Activated naive CD8-positive, alpha-beta T cell treated with anti-CD3 and anti-CD28 coated beads, Interleukin-2, amount 10 ng/mL, durations not matched to agents 7 days and 5 days (primary cell): Measurements from ENCODE around the gene NR2F6. TPM values are rescaled to one million over a fixed set of nuclear protein-coding genes. Genes with fewer than 3 reads are reported as not detected.
"Not testable (repeated sequence)": the region's sequence is repeated elsewhere in the genome, so short reads cannot be mapped to it uniquely, and the experiment has no call there.

Source experiments
- ATAC-seq: fragments of 150-1000 bp; cut with Tn5 transposase; one replicate; pipeline ENCODE4 v1.10.0; 2021; ENCODE audit warnings: low read depth, moderate library complexity
- POLR2A ChIA-PET: fragments of 350-600 bp; sonication (Branson Sonifier 250); formaldehyde crosslinking; loops from one replicate; lab custom pipeline; 2021; ENCODE audit warnings: antibody characterized with exemption; lab: Charles Lee
- DNase-seq: peaks from one replicate; pipeline ENCODE4 v3.0.0; 2021
- H3K27ac Mint-ChIP-seq: one replicate; pipeline ENCODE4 v1.8.0; 2022; ENCODE audit warnings: mild to moderate bottlenecking, mixed read lengths
- H3K27me3 Mint-ChIP-seq: one replicate; pipeline ENCODE4 v1.8.0; 2022; ENCODE audit warnings: mild to moderate bottlenecking, moderate library complexity, mixed read lengths
- H3K36me3 Mint-ChIP-seq: one replicate; pipeline ENCODE4 v1.8.0; 2021; ENCODE audit warnings: mild to moderate bottlenecking, mixed read lengths
- H3K4me1 Mint-ChIP-seq: one replicate; pipeline ENCODE4 v1.8.0; 2021; ENCODE audit warnings: mixed read lengths
- H3K4me3 Mint-ChIP-seq: one replicate; pipeline ENCODE4 v1.8.0; 2022; ENCODE audit warnings: mild to moderate bottlenecking, moderate library complexity, mixed read lengths
- H3K9me3 Mint-ChIP-seq: one replicate; pipeline ENCODE4 v1.8.0; 2021; ENCODE audit warnings: mixed read lengths
- total RNA-seq, 2 experiments: library from RNA; stranded (reverse); gene quantifications; one replicate each; pipeline ENCODE4 v1.2.3, GENCODE V29; 2021

NR2F6 gene
- total RNA-seq, 2 experiments from 2014 or later = 2.3 to 3.0 TPM

- DNase-seq (no peak), ATAC-seq (no peak)
- POLR2A ChIA-PET = interaction anchor here (0.8 kb wide), 2 partner anchors 15 to 54 kb away, joined by 3 read pairs; partner anchors contain the start of genes OCEL1 and USHBP1
- Mint-ChIP-seq H3K9me3 (no peaks in the 10 kb centered on the region), H3K4me1 (peaks cover 10% of the 10 kb centered on the region), H3K36me3 (peaks cover 11% of the 10 kb centered on the region), H3K27ac (no peak overlapping the region), H3K27me3 (no peaks in the 10 kb centered on the region), H3K4me3 (no peak overlapping the region)
Observed at GRCh38 chr19:17279436-17279835, 33.7 kb upstream of the NR2F6 start.

GRCh38 chr19:17275441-17276175, 29.9 kb upstream of the NR2F6 start:
- Mint-ChIP-seq H3K4me1 (peaks cover 2% of the 10 kb centered on the region), H3K36me3 (peaks cover 16% of the 10 kb centered on the region), H3K4me3 (no peak overlapping the region), H3K9me3 (no peaks in the 10 kb centered on the region), H3K27ac (no peak overlapping the region), H3K27me3 (no peaks in the 10 kb centered on the region)
- no peak for DNase-seq
- no peak for ATAC-seq
- POLR2A ChIA-PET = no interaction called here

GRCh38 chr19:17274892-17275291, 29.2 kb upstream of the NR2F6 start:
- H3K9me3 Mint-ChIP-seq, H3K4me3 Mint-ChIP-seq, DNase-seq, H3K4me1 Mint-ChIP-seq, ATAC-seq, H3K27ac Mint-ChIP-seq, POLR2A ChIA-PET, H3K27me3 Mint-ChIP-seq: not testable (repeated sequence)
- peaks cover 19% of the 10 kb centered on the region for H3K36me3 Mint-ChIP-seq

GRCh38 chr19:17268754-17269153, 23.0 kb upstream of the NR2F6 start:
- POLR2A ChIA-PET = interaction anchor here (0.7 kb wide), 1 partner anchor 217 kb away, joined by 9 read pairs; no protein-coding TSS in a partner anchor
- Mint-ChIP-seq H3K9me3 (no peaks in the 10 kb centered on the region), H3K27me3 (no peaks in the 10 kb centered on the region), H3K36me3 (peaks cover 11% of the 10 kb centered on the region), H3K27ac (no peak overlapping the region), H3K4me3 (peak overlapping the region; percentile 89), H3K4me1 (peaks cover 20% of the 10 kb centered on the region)
- ATAC-seq = no peak
- DNase-seq = no peak

DNA sequence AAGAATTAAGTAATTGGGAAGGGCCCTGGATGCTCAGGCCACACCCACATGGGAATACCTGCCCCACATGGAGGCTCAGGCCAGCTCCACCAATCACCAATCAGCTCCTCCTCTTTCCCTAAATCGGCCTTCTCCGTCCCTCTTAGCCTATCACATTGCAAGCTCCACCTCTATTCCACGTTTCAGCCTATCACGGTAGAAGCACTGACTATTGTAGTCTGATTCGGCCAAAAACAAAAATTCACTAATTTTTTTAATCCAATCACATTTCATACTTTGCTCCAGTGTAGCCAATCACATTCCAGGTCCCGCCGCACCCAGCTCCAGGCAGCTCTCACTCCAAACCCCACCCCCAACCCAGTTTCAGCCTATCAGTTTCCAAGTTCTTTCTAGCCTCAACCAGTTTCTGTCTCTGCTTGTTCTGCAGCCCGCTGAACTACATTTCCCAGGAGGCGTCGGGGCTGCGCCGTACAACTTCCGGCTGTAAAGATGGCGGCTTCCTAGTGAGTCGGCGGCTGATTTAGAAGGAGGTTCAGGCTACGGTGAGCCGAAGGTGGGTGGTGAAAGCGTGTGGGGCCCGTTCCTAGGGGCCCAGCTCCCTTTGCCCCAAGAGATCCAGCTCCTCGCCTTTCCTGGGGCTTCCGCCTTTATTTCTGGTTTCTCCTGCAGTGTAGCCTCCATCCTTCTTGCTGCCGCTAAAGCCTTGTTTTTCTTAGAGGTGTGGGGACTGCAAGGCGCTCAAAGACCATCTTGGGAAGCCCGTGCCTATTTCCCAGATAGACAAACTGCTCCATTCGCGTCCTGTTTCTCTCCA, 21.5 kb upstream of the NR2F6 start, which contains the start of gene BABAM1:
BABAM1 (plus strand) TSS at position 469 of the 814 bp plus-strand sequence. CDS start 1,364 bp downstream, outside the sequence.
- peaks cover 11% of the 10 kb centered on the region for H3K36me3 Mint-ChIP-seq
- no peaks in the 10 kb centered on the region for H3K27me3 Mint-ChIP-seq
- peaks cover 20% of the 10 kb centered on the region for H3K4me1 Mint-ChIP-seq
- peak within 1 kb of the TSS; percentile 72 for H3K27ac Mint-ChIP-seq
- DNase-seq (peak; percentile 84), ATAC-seq (peak; percentile 96)
- H3K9me3 Mint-ChIP-seq = no peaks in the 10 kb centered on the region
- H3K4me3 Mint-ChIP-seq = peak within 1 kb of the TSS; percentile 89
- POLR2A ChIA-PET = interaction anchor here (0.6 to 1.4 kb wide), 11 partner anchors 8 to 425 kb away, joined by 3 to 4 read pairs (median 3); partner anchors contain the start of genes DDA1 and USE1

DNA sequence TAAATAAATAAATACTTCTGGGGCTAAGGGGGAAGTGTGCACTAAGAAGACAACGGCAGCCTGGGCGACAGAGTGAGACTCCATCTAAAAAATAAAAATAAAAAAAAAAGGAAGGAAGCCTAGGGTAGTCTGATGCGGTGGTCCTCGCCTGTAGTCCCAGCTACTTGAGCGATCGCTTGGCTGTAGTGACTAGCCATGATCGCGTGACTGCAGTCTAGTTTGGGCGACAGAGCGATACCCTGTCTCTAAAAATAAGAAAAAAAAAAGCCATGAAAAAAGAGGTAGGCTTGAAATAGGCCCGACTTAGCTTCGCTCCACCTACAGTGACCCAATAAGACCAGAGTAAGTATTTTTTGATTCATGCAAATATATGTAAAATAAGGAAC, 20.9 kb upstream of the NR2F6 start:
- H3K36me3 Mint-ChIP-seq = peaks cover 7% of the 10 kb centered on the region
- H3K4me3 Mint-ChIP-seq = peak overlapping the region; percentile 89
- peak overlapping the region; percentile 72 for H3K27ac Mint-ChIP-seq
- H3K4me1 Mint-ChIP-seq = peaks cover 20% of the 10 kb centered on the region
- no peak for ATAC-seq
- DNase-seq = no peak
- no peaks in the 10 kb centered on the region for H3K27me3 Mint-ChIP-seq
- H3K9me3 Mint-ChIP-seq = no peaks in the 10 kb centered on the region
- POLR2A ChIA-PET = interaction anchor here (0.6 to 1.4 kb wide), 8 partner anchors 9 to 424 kb away, joined by 3 to 4 read pairs (median 4); partner anchors contain the start of genes DDA1 and USE1

GRCh38 chr19:17266026-17266425, 20.3 kb upstream of the NR2F6 start:
- DNase-seq = no peak
- Mint-ChIP-seq H3K4me1 (peaks cover 20% of the 10 kb centered on the region), H3K27ac (no peak overlapping the region), H3K36me3 (peaks cover 3% of the 10 kb centered on the region), H3K9me3 (no peaks in the 10 kb centered on the region), H3K4me3 (no peak overlapping the region), H3K27me3 (no peaks in the 10 kb centered on the region)
- POLR2A ChIA-PET = interaction anchor here (1.4 kb wide), 1 partner anchor 43 kb away, joined by 4 read pairs; the partner anchor contains the start of gene DDA1
- ATAC-seq = no peak

GRCh38 chr19:17264641-17264979, 18.9 kb upstream of the NR2F6 start, which contains the start of gene USHBP1:
Gene USHBP1, minus strand, starts transcription at chr19:17264745. Its CDS starts 446 bp downstream, at chr19:17264299.
- POLR2A ChIA-PET = interaction anchor here (1.1 to 1.4 kb wide), 2 partner anchors 15 to 28 kb away, joined by 3 read pairs; no protein-coding TSS in a partner anchor
- Mint-ChIP-seq H3K4me3 (no peak within 1 kb of the TSS), H3K4me1 (peaks cover 24% of the 10 kb centered on the region), H3K36me3 (no peaks in the 10 kb centered on the region), H3K27me3 (no peaks in the 10 kb centered on the region), H3K27ac (peak within 1 kb of the TSS; percentile 9), H3K9me3 (no peaks in the 10 kb centered on the region)
- ATAC-seq = no peak
- no peak for DNase-seq

DNA sequence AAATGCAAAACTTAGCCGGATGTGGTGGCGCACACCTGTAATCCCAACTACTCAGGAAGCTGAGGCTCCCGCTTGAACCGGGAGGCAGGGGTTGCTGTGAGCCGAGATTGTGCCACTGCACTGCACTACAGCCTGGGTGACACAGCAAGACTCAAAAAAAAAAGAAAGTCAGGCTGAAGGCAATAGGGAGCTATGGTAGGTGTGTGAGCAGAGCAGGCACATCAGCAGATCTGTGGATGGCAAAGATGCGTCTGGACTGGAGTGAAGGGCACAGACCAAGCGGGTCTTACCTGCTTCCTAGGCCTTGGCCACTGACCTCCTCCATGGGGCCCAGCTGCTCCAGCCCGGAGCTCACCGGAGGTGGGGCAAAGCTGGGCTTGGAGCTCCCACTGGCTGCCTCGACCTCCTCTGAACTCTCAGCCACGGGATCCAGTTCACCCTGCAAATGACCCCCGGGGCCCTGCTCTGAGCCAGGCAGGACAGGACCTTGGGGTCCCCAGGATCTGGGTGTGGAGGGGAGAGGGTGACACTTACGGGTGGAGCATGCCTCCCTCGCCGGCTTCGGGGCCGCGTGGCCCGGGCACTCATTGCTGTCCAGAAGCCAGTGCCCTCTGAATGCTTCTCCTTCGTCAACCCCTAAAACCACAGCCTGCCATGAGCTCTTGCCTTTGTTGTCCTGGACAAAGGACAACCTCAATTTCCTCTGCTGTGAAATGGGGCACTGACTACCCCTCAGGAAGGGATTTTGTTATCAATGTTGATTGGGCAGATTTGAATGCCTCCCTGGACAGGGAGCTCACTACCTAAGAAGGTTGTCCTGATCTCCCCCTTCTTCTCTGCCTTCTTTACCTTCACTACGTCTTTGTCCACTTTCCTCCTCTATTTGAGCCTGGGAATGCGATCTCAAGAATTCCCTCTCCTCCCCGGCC, 18.3 kb upstream of the NR2F6 start:
- no peak for DNase-seq
- POLR2A ChIA-PET = interaction anchor here (1.1 to 1.4 kb wide), 2 partner anchors 16 to 29 kb away, joined by 3 read pairs; no protein-coding TSS in a partner anchor
- ATAC-seq = no peak
- Mint-ChIP-seq H3K36me3 (no peaks in the 10 kb centered on the region), H3K27me3 (no peaks in the 10 kb centered on the region), H3K27ac (peak overlapping the region; percentile 9), H3K9me3 (no peaks in the 10 kb centered on the region), H3K4me1 (peaks cover 24% of the 10 kb centered on the region), H3K4me3 (no peak overlapping the region)

DNA sequence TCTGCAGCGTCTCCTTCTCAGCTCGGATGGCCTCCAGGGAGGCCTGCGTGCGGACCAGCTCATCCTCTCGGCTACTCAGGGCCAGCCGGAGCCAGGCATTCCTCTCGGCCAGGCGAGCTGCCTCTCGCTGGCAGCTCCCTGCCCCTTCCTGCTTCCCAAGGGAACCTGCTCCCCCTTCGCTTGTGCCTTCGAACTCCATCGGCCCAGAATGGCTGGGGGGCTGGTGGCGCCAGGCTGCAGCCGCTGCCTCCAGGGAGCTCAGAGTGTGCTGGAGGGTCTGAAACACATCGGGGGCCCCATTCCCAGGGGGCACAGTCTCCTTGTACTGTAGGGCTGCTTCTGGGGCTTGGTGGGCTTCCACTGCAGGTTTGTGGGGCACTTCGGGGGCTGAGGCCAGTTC, 16.8 kb upstream of the NR2F6 start:
- Mint-ChIP-seq H3K4me3 (no peak overlapping the region), H3K9me3 (no peaks in the 10 kb centered on the region), H3K4me1 (peaks cover 17% of the 10 kb centered on the region), H3K36me3 (no peaks in the 10 kb centered on the region), H3K27ac (no peak overlapping the region), H3K27me3 (no peaks in the 10 kb centered on the region)
- POLR2A ChIA-PET = no interaction called here
- no peak for DNase-seq
- no peak for ATAC-seq

GRCh38 chr19:17260842-17261325, 15.2 kb upstream of the NR2F6 start:
- POLR2A ChIA-PET = interaction anchor here (1.4 to 1.8 kb wide), 2 partner anchors 25 to 34 kb away, joined by 3 to 8 read pairs; partner anchors contain the start of gene OCEL1
- H3K9me3 Mint-ChIP-seq = no peaks in the 10 kb centered on the region
- H3K4me1 Mint-ChIP-seq = peaks cover 11% of the 10 kb centered on the region
- no peak overlapping the region for H3K27ac Mint-ChIP-seq
- no peaks in the 10 kb centered on the region for H3K36me3 Mint-ChIP-seq
- no peaks in the 10 kb centered on the region for H3K27me3 Mint-ChIP-seq
- DNase-seq = peak; percentile 91
- no peak overlapping the region for H3K4me3 Mint-ChIP-seq
- ATAC-seq = peak; percentile 98

- POLR2A ChIA-PET = interaction anchor here (1.4 to 1.8 kb wide), 3 partner anchors 19 to 34 kb away, joined by 3 to 8 read pairs (median 4); partner anchors contain the start of gene OCEL1
- H3K4me1 Mint-ChIP-seq = peaks cover 10% of the 10 kb centered on the region
- ATAC-seq (no peak), DNase-seq (no peak)
- H3K36me3 Mint-ChIP-seq = no peaks in the 10 kb centered on the region
- H3K9me3 Mint-ChIP-seq = no peaks in the 10 kb centered on the region
- H3K27ac Mint-ChIP-seq = no peak overlapping the region
- H3K4me3 Mint-ChIP-seq = no peak overlapping the region
- no peaks in the 10 kb centered on the region for H3K27me3 Mint-ChIP-seq
Observed at GRCh38 chr19:17259934-17260333, 14.2 kb upstream of the NR2F6 start.
